Mesendoderm (in vitro differentiated cells): ENCODE measurements around the gene PRDX4.
"Not testable (repeated sequence)": the region's sequence is repeated elsewhere in the genome, so short reads cannot be mapped to it uniquely, and the experiment has no call there.

ENCODE experiments used
- DNase-seq: peaks from one replicate; pipeline ENCODE4 v3.0.0; 2013
- H2AK5ac ChIP-seq: 2 replicates; pipeline ENCODE4 v1.6.1; 2013; ENCODE audit warnings: low read length, inconsistent platforms
- H2BK120ac ChIP-seq: 2 replicates; pipeline ENCODE4 v1.6.1; 2013; ENCODE audit warnings: low read depth, mild to moderate bottlenecking, low read length, moderate library complexity, mixed read lengths
- H2BK15ac ChIP-seq: replicated peaks from 2 replicates; pipeline ENCODE4 v1.6.1; 2013; ENCODE audit warnings: low read depth, mild to moderate bottlenecking, moderate library complexity
- H2BK5ac ChIP-seq: 2 replicates; pipeline ENCODE4 v1.6.1; 2013; ENCODE audit warnings: low read length, inconsistent platforms
- H3K18ac ChIP-seq: 2 replicates; pipeline ENCODE4 v1.6.1; 2013; ENCODE audit warnings: mild to moderate bottlenecking, low read length, mixed read lengths
- H3K23ac ChIP-seq: one replicate; pipeline ENCODE4 v1.6.1; 2013; ENCODE audit warnings: low read length
- H3K27ac ChIP-seq: 2 replicates; pipeline ENCODE4 v1.5.1; 2013; ENCODE audit warnings: low read depth, mild to moderate bottlenecking, inconsistent platforms, low read length, moderate library complexity
- H3K27me3 ChIP-seq: 2 replicates; pipeline ENCODE4 v1.6.1; 2013; ENCODE audit warnings: low read length, control low read depth, mild to moderate bottlenecking, inconsistent platforms; ENCODE audit not compliant: insufficient read depth, poor library complexity
- H3K36me3 ChIP-seq: 2 replicates; pipeline ENCODE4 v1.6.1; 2013; ENCODE audit warnings: low read length, inconsistent platforms; ENCODE audit not compliant: control insufficient read depth, insufficient read depth
- H3K4ac ChIP-seq: one replicate; pipeline ENCODE4 v1.6.1; 2013; ENCODE audit warnings: low read depth, mild to moderate bottlenecking, low read length, moderate library complexity
- H3K4me1 ChIP-seq: 2 replicates; pipeline ENCODE4 v1.6.1; 2013; ENCODE audit warnings: low read depth, low read length, inconsistent platforms; ENCODE audit not compliant: control insufficient read depth
- H3K4me2 ChIP-seq: 2 replicates; pipeline ENCODE4 v1.6.1; 2013; ENCODE audit warnings: low read length
- H3K4me3 ChIP-seq: 2 replicates; pipeline ENCODE4 v1.5.1; 2013; ENCODE audit warnings: mild to moderate bottlenecking, low read length
- H3K56ac ChIP-seq: one replicate; pipeline ENCODE4 v1.6.1; 2013; ENCODE audit warnings: low read length
- H3K79me1 ChIP-seq: 2 replicates; pipeline ENCODE4 v1.6.1; 2013; ENCODE audit warnings: low read length, inconsistent platforms
- H3K79me2 ChIP-seq: 2 replicates; pipeline ENCODE4 v1.6.1; 2013; ENCODE audit warnings: mild to moderate bottlenecking, low read length; ENCODE audit not compliant: control insufficient read depth, insufficient read depth
- H3K9ac ChIP-seq: 2 replicates; pipeline ENCODE4 v1.6.1; 2013; ENCODE audit warnings: low read length, inconsistent platforms
- H4K5ac ChIP-seq: one replicate; pipeline ENCODE4 v1.6.1; 2013; ENCODE audit warnings: low read length
- H4K8ac ChIP-seq: one replicate; pipeline ENCODE4 v1.6.1; 2013; ENCODE audit warnings: low read depth, mild to moderate bottlenecking, control low read depth, low read length, moderate library complexity
- WGBS: extraction: QIAGEN DNeasy Blood & Tissue Kit; methylation state at CpG from one replicate; pipeline ENCODE4 v1.1.7; 2013; ENCODE audit warnings: low lambda C conversion rate, missing lambda C conversion rate; ENCODE audit not compliant: insufficient coverage; ENCODE audit errors: extremely low coverage; 5-methylcytosine and 5-hydroxymethylcytosine counted together

PRDX4 gene

GRCh38 chrX:23656684-23657083 is 10.6 kb upstream of the PRDX4 start:
- Histone ChIP-seq H3K27me3 (no peaks in the 10 kb centered on the region), H3K4me2 (no peak overlapping the region), H3K27ac (no peak overlapping the region), H3K4me3 (no peak overlapping the region), H3K23ac (no peak overlapping the region), H3K56ac (peak overlapping the region; percentile 15), H3K79me1 (no peaks in the 10 kb centered on the region), H2BK15ac (no peak overlapping the region), H3K18ac (no peak overlapping the region), H3K79me2 (peaks cover 2% of the 10 kb centered on the region), H4K5ac (no peak overlapping the region), H3K4ac (no peak overlapping the region), H3K4me1 (peaks cover 4% of the 10 kb centered on the region), H2BK5ac (no peak overlapping the region), H2BK120ac (no peak overlapping the region), H3K36me3 (no peaks in the 10 kb centered on the region), H3K9ac (no peak overlapping the region), H4K8ac (no peak overlapping the region), H2AK5ac (no peak overlapping the region)
- DNase-seq, result no peak
- WGBS, result no CpG with 5 or more reads among the region's 3 CpGs

- Histone ChIP-seq H3K23ac (no peak overlapping the region), H3K36me3 (no peaks in the 10 kb centered on the region), H2BK120ac (no peak overlapping the region), H2AK5ac (no peak overlapping the region), H3K27ac (peak overlapping the region; percentile 76), H3K4ac (no peak overlapping the region), H3K4me3 (no peak overlapping the region), H3K79me1 (no peaks in the 10 kb centered on the region), H3K27me3 (no peaks in the 10 kb centered on the region), H4K8ac (no peak overlapping the region), H3K4me2 (no peak overlapping the region), H4K5ac (no peak overlapping the region), H3K9ac (no peak overlapping the region), H2BK15ac (no peak overlapping the region), H2BK5ac (peak overlapping the region; percentile 76), H3K79me2 (peaks cover 2% of the 10 kb centered on the region), H3K56ac (peak overlapping the region; percentile 64), H3K18ac (no peak overlapping the region), H3K4me1 (peaks cover 4% of the 10 kb centered on the region)
- DNase-seq, result peak; percentile 28
- no CpG with 5 or more reads among the region's 4 CpGs for WGBS
Observed at GRCh38 chrX:23659339-23659738, 8.0 kb upstream of the PRDX4 start.

- Histone ChIP-seq H3K27ac (peak overlapping the region; percentile 76), H3K56ac (peak overlapping the region; percentile 64)
- no CpG with 5 or more reads among the region's 8 CpGs for WGBS
- H3K4me3 ChIP-seq, H3K79me1 ChIP-seq, H4K8ac ChIP-seq, H2BK120ac ChIP-seq, H3K23ac ChIP-seq, H4K5ac ChIP-seq, H3K4ac ChIP-seq, H2AK5ac ChIP-seq, H2BK5ac ChIP-seq, H3K79me2 ChIP-seq, H3K9ac ChIP-seq, H3K27me3 ChIP-seq, H3K36me3 ChIP-seq, H3K18ac ChIP-seq, H3K4me2 ChIP-seq, H3K4me1 ChIP-seq, H2BK15ac ChIP-seq: not testable (repeated sequence)
- peak; percentile 85 for DNase-seq
Observed at GRCh38 chrX:23660083-23660765, 7.1 kb upstream of the PRDX4 start.

- peaks cover 2% of the 10 kb centered on the region for H3K79me2 ChIP-seq
- H2BK15ac ChIP-seq, result no peak overlapping the region
- no peak overlapping the region for H4K8ac ChIP-seq
- no peak overlapping the region for H3K23ac ChIP-seq
- no peak overlapping the region for H3K9ac ChIP-seq
- no peak overlapping the region for H3K4ac ChIP-seq
- peaks cover 4% of the 10 kb centered on the region for H3K4me1 ChIP-seq
- peak overlapping the region; percentile 82 for H2BK5ac ChIP-seq
- H4K5ac ChIP-seq, result no peak overlapping the region
- H3K79me1 ChIP-seq, result no peaks in the 10 kb centered on the region
- H3K56ac ChIP-seq, result peak overlapping the region; percentile 60
- no peaks in the 10 kb centered on the region for H3K27me3 ChIP-seq
- H3K4me2 ChIP-seq, result no peak overlapping the region
- no CpG with 5 or more reads among the region's 2 CpGs for WGBS
- peak; percentile 19 for DNase-seq
- no peak overlapping the region for H2AK5ac ChIP-seq
- no peak overlapping the region for H3K4me3 ChIP-seq
- no peaks in the 10 kb centered on the region for H3K36me3 ChIP-seq
- no peak overlapping the region for H2BK120ac ChIP-seq
- peak overlapping the region; percentile 66 for H3K27ac ChIP-seq
- H3K18ac ChIP-seq, result no peak overlapping the region
Observed at GRCh38 chrX:23660766-23661132, 6.5 kb upstream of the PRDX4 start.

GRCh38 chrX:23661671-23662070 is 5.6 kb upstream of the PRDX4 start:
- no peak overlapping the region for H3K4ac ChIP-seq
- H4K5ac ChIP-seq, result no peak overlapping the region
- no peaks in the 10 kb centered on the region for H3K79me1 ChIP-seq
- H3K4me3 ChIP-seq, result no peak overlapping the region
- H2AK5ac ChIP-seq, result no peak overlapping the region
- H3K23ac ChIP-seq, result no peak overlapping the region
- H3K36me3 ChIP-seq, result no peaks in the 10 kb centered on the region
- H2BK15ac ChIP-seq, result no peak overlapping the region
- H3K4me2 ChIP-seq, result no peak overlapping the region
- no peak overlapping the region for H2BK120ac ChIP-seq
- peaks cover 4% of the 10 kb centered on the region for H3K4me1 ChIP-seq
- H3K79me2 ChIP-seq, result no peaks in the 10 kb centered on the region
- no peak overlapping the region for H3K18ac ChIP-seq
- no peak overlapping the region for H3K9ac ChIP-seq
- no peak overlapping the region for H3K27ac ChIP-seq
- no peaks in the 10 kb centered on the region for H3K27me3 ChIP-seq
- DNase-seq, result no peak
- H3K56ac ChIP-seq, result no peak overlapping the region
- H2BK5ac ChIP-seq, result no peak overlapping the region
- no peak overlapping the region for H4K8ac ChIP-seq
- WGBS, result no CpG with 5 or more reads among the region's 1 CpG

- Histone ChIP-seq H4K8ac (no peak overlapping the region), H3K9ac (no peak overlapping the region), H3K27me3 (no peaks in the 10 kb centered on the region), H3K18ac (no peak overlapping the region), H2BK5ac (no peak overlapping the region), H4K5ac (no peak overlapping the region), H3K4ac (no peak overlapping the region), H3K36me3 (no peaks in the 10 kb centered on the region), H3K27ac (no peak overlapping the region), H3K23ac (no peak overlapping the region), H3K79me1 (no peaks in the 10 kb centered on the region), H2BK15ac (no peak overlapping the region), H3K4me1 (peaks cover 4% of the 10 kb centered on the region), H3K79me2 (no peaks in the 10 kb centered on the region), H3K56ac (no peak overlapping the region), H2BK120ac (no peak overlapping the region), H3K4me3 (no peak overlapping the region), H3K4me2 (no peak overlapping the region), H2AK5ac (no peak overlapping the region)
- no peak for DNase-seq
- WGBS, result no CpG with 5 or more reads among the region's 3 CpGs
Observed at GRCh38 chrX:23662187-23662586, 5.1 kb upstream of the PRDX4 start.
